ENCODE measurements around the gene ACRBP. TPM values are rescaled to one million over a fixed set of nuclear protein-coding genes. Genes with fewer than 3 reads are reported as not detected.
"Not testable (repeated sequence)": the region's sequence is repeated elsewhere in the genome, so short reads cannot be mapped to it uniquely, and the experiment has no call there.

ACRBP gene
- total RNA-seq, 4 donors from 2014 or later = 2.2 to 2.9 (median 2.7) TPM; not detected in 1

DNA sequence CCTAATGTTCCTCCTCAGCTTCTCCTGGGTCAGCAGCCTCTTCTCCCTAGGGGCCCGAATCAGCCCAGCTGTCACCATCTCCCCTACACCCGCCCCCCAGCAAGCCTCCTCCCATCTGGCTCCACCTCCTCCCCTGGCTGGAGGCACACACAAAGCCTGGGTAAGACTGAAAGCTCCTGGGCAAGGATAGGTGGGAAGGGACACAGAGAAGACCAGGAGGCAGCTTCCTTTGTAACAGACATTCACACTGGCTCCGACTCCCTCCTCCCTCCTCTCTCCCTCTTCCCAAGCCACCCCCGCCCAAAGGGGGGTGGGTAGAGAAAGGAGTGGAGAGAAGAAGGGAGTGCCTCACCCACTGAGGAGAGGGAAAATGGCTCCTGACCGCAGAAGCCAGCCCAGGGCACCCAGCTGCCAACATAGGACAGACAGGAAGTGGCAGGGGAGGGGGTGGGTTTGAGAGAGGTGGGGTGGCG, 44.1 kb downstream of the ACRBP start:
- peak; percentile 19 for DNase-seq
- WGBS, 2 donors (ENCODE audit: low coverage in 1 of 2) = 19% methylated on average over 6 of the region's 6 CpGs; no CpG with 5 or more reads in 1 of the 2 donors
- Histone ChIP-seq H3K36me3 (peaks cover 0 to 45% (median 23%) of the 10 kb centered on the region in 4 donors), H3K9me3 (no peaks in the 10 kb centered on the region), H3K27ac (peak overlapping the region; percentile 98 to 99 (median 99)), H3K4me3 (peak overlapping the region in 1 of 4 donors; percentile 14), H3K4me1 (peaks cover 25 to 46% (median 41%) of the 10 kb centered on the region in 4 donors), H3K27me3 (no peaks in the 10 kb centered on the region)
- TF ChIP-seq POLR2A (IDR thresholded peaks at IDR 0.05) (no peak), POLR2AphosphoS5 (IDR thresholded peaks at IDR 0.05) (no peak), EP300 (IDR thresholded peaks at IDR 0.05; ENCODE audit: low read depth) (no peak)
- TF ChIP-seq, protein P1, sequence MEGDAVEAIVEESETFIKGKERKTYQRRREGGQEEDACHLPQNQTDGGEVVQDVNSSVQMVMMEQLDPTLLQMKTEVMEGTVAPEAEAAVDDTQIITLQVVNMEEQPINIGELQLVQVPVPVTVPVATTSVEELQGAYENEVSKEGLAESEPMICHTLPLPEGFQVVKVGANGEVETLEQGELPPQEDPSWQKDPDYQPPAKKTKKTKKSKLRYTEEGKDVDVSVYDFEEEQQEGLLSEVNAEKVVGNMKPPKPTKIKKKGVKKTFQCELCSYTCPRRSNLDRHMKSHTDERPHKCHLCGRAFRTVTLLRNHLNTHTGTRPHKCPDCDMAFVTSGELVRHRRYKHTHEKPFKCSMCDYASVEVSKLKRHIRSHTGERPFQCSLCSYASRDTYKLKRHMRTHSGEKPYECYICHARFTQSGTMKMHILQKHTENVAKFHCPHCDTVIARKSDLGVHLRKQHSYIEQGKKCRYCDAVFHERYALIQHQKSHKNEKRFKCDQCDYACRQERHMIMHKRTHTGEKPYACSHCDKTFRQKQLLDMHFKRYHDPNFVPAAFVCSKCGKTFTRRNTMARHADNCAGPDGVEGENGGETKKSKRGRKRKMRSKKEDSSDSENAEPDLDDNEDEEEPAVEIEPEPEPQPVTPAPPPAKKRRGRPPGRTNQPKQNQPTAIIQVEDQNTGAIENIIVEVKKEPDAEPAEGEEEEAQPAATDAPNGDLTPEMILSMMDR (IDR thresholded peaks at IDR 0.05) = no peak
- in situ Hi-C loops (cut with MboI; ENCODE audit: low pct_ligation_motif_present in 1 of 4, low pct_unique_long_range_greater_than_20kb in 1 of 4, low sequenced_read_pairs in 3 of 4) (no loop called here), intact Hi-C loops (cut with DNase I; ENCODE audit: low total_unique reads) (no loop called here)

DNA sequence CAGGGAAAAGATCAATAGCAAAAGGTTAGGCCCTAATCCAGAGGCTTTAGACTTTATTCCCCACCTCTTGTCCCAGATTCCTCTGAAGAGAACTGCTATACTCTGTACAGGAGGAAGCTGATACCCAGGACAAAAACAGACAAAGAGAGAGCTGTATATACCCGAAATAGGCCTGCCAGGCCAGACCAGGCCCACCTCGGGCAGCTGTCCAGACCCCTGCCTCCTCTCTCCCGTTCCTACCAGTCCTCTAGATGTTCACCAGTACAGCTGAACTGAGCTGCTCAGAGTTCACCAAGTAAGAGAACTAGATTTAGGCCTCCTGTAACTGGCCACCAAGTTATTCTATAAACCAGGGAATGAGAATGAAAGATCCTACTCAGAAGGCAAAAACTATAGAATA, 44.7 kb downstream of the ACRBP start:
- intact Hi-C loops (cut with DNase I; ENCODE audit: low total_unique reads) (no loop called here), in situ Hi-C loops (cut with MboI; ENCODE audit: low pct_ligation_motif_present in 1 of 4, low pct_unique_long_range_greater_than_20kb in 1 of 4, low sequenced_read_pairs in 3 of 4) (no loop called here)
- Histone ChIP-seq H3K4me3 (no peak overlapping the region), H3K9me3 (no peaks in the 10 kb centered on the region), H3K27ac (peak overlapping the region in 3 of 4 donors; percentile 99), H3K4me1 (peaks cover 25 to 40% (median 38%) of the 10 kb centered on the region in 4 donors), H3K36me3 (peaks cover 0 to 51% (median 26%) of the 10 kb centered on the region in 4 donors), H3K27me3 (no peaks in the 10 kb centered on the region)
- DNase-seq = no peak
- TF ChIP-seq POLR2A (IDR thresholded peaks at IDR 0.05) = no peak
- TF ChIP-seq, protein P1 (IDR thresholded peaks at IDR 0.05) = no peak
- TF ChIP-seq POLR2AphosphoS5 (IDR thresholded peaks at IDR 0.05) = no peak
- TF ChIP-seq EP300 (IDR thresholded peaks at IDR 0.05; ENCODE audit: low read depth) = no peak
- WGBS, 2 donors (ENCODE audit: low coverage in 1 of 2) = 52% methylated on average over 3 of the region's 3 CpGs; no CpG with 5 or more reads in 1 of the 2 donors

DNA sequence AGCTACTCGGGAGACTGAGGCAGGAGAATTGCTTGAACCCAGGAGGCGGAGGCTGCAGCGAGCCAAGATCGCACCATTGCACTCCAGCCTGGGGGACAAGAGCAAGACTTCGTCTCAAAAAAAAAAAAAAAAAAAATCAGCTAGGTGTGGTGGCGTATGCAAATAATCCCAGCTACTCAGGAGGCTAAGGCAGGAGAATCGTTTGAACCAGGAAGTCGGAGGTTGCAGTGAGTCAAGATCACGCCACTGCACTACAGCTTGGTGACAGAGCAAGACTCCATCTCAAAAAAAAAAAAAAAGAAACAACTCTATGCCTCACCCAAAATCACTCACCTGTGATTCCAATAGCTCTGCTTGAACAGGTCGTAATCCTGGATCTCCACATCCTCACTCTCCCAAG, 51.6 kb downstream of the ACRBP start:
- H3K27me3 ChIP-seq; H3K4me1 ChIP-seq; DNase-seq; intact Hi-C loops (cut with DNase I; ENCODE audit: low total_unique reads); in situ Hi-C loops (cut with MboI; ENCODE audit: low pct_ligation_motif_present in 1 of 4, low pct_unique_long_range_greater_than_20kb in 1 of 4, low sequenced_read_pairs in 3 of 4); H3K27ac ChIP-seq; H3K9me3 ChIP-seq; H3K4me3 ChIP-seq: not testable (repeated sequence)
- H3K36me3 ChIP-seq = peaks cover 0 to 100% (median 53%) of the 10 kb centered on the region in 4 donors
- WGBS, 2 donors (ENCODE audit: low coverage in 1 of 2) = 80 to 87% methylated on average over 8 to 10 of the region's 10 CpGs

DNA sequence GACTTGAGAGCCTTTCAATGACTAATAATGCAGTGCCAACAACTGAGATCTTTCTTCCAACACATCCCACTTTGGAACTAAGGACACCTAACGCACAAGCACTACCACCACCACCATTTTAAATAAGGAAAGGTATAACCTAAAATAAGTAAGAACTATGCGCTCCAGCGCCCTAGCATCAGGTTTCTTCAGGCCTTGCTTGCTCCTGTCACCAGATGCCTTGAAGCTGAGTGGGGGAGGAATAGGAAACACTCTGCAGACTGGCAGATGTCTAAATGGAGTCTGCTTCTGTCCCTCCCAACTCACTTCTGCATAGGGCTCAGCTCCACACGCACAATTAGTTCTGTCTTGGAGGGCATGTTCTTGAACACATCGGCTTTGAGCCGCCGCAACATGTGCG, 55.1 kb downstream of the ACRBP start:
- no peak for DNase-seq
- TF ChIP-seq, protein P1 (IDR thresholded peaks at IDR 0.05) = no peak
- H3K27me3 ChIP-seq = no peaks in the 10 kb centered on the region
- peaks cover 0 to 100% (median 53%) of the 10 kb centered on the region in 4 donors for H3K36me3 ChIP-seq
- no peak overlapping the region for H3K27ac ChIP-seq
- no peak overlapping the region for H3K4me3 ChIP-seq
- H3K4me1 ChIP-seq = no peaks in the 10 kb centered on the region
- H3K9me3 ChIP-seq = no peaks in the 10 kb centered on the region
- 95% methylated on average over 3 to 8 of the region's 8 CpGs for WGBS, 2 donors (ENCODE audit: low coverage in 1 of 2)
- intact Hi-C loops (cut with DNase I; ENCODE audit: low total_unique reads) (no loop called here), in situ Hi-C loops (cut with MboI; ENCODE audit: low pct_ligation_motif_present in 1 of 4, low pct_unique_long_range_greater_than_20kb in 1 of 4, low sequenced_read_pairs in 3 of 4) (no loop called here)

Other genes starting within 250 kb of the ACRBP start
- gene CD27, start 202.5 kb downstream of the ACRBP start, total RNA-seq = 10 to 100 TPM in 1 of 4 donors, 1 to 10 TPM in 2, not detected in 1; 1.1 to 16.8 (median 2.3) TPM
- 10 to 100 TPM; 47.6 to 99.1 (median 79.3) TPM for gene TAPBPL, start 195.4 kb downstream of the ACRBP start, total RNA-seq
- gene VAMP1, start 176.8 kb downstream of the ACRBP start, total RNA-seq = 10 to 100 TPM in 3 of 4 donors, 1 to 10 TPM in 1; 2.6 to 23.1 (median 17.7) TPM
- 10 to 100 TPM in 3 of 4 donors, 1 to 10 TPM in 1; 2.6 to 49.7 (median 40.9) TPM for gene MRPL51, start 154.2 kb downstream of the ACRBP start, total RNA-seq
- 10 to 100 TPM; 18.3 to 20.2 (median 19.2) TPM for gene NCAPD2, start 153.3 kb downstream of the ACRBP start, total RNA-seq
- 1,000 to 10,000 TPM; 1,806 to 2,946 (median 2,333) TPM for gene GAPDH, start 112.9 kb downstream of the ACRBP start, total RNA-seq
- 10 to 100 TPM in 1 of 4 donors, 1 to 10 TPM in 3; 6.1 to 54.2 (median 8.0) TPM for gene IFFO1, start 91.4 kb downstream of the ACRBP start, total RNA-seq
- 100 to 1,000 TPM in 1 of 4 donors, 10 to 100 TPM in 3; 12.8 to 167 (median 30.5) TPM for gene NOP2, start 79.1 kb downstream of the ACRBP start, total RNA-seq
- gene CHD4, start 40.1 kb downstream of the ACRBP start, total RNA-seq = 100 to 1,000 TPM; 142 to 165 (median 154) TPM
- gene LPAR5, start 11.5 kb downstream of the ACRBP start, total RNA-seq = 10 to 100 TPM; 27.9 to 50.1 (median 30.2) TPM
- gene ING4, start 15.7 kb upstream of the ACRBP start, total RNA-seq = 100 to 1,000 TPM in 1 of 4 donors, 10 to 100 TPM in 3; 41.8 to 165 (median 56.6) TPM
- 10 to 100 TPM; 34.8 to 49.4 (median 42.8) TPM for gene ZNF384, start 41.9 kb upstream of the ACRBP start, total RNA-seq
- under 1 TPM in 1 of 4 donors, not detected in 3; 0.64 TPM for gene PIANP, start 53.4 kb upstream of the ACRBP start, total RNA-seq
- gene COPS7A, start 76.6 kb upstream of the ACRBP start, total RNA-seq = 10 to 100 TPM; 13.1 to 44.9 (median 36.9) TPM
- 100 to 1,000 TPM; 100 to 360 (median 164) TPM for gene MLF2, start 105.7 kb upstream of the ACRBP start, total RNA-seq
- 100 to 1,000 TPM in 1 of 4 donors, 10 to 100 TPM in 3; 64.0 to 124 (median 83.9) TPM for gene PTMS, start 118.9 kb upstream of the ACRBP start, total RNA-seq
- gene LAG3, start 125.1 kb upstream of the ACRBP start, total RNA-seq = 1 to 10 TPM in 1 of 4 donors, under 1 TPM in 1, not detected in 2; 0.68 to 1.4 TPM
- gene CD4, start 142.1 kb upstream of the ACRBP start, total RNA-seq = 1 to 10 TPM in 3 of 4 donors, under 1 TPM in 1; 1.00 to 7.9 (median 2.8) TPM
- 1 to 10 TPM in 3 of 4 donors, not detected in 1; 3.0 to 6.4 (median 3.1) TPM for gene GPR162, start 174.4 kb upstream of the ACRBP start, total RNA-seq
- gene P3H3, start 181.0 kb upstream of the ACRBP start, total RNA-seq = 10 to 100 TPM in 3 of 4 donors, 1 to 10 TPM in 1; 5.9 to 32.9 (median 14.4) TPM
- gene GNB3, start 193.5 kb upstream of the ACRBP start, total RNA-seq = under 1 TPM in 2 of 4 donors, not detected in 2; 0.14 to 0.32 TPM
- gene CDCA3, start 203.9 kb upstream of the ACRBP start, total RNA-seq = 1 to 10 TPM in 3 of 4 donors, not detected in 1; 3.0 to 8.8 (median 3.3) TPM
- gene USP5, start 204.7 kb upstream of the ACRBP start, total RNA-seq = 100 to 1,000 TPM in 1 of 4 donors, 10 to 100 TPM in 3; 30.5 to 171 (median 35.4) TPM
- gene TPI1, start 220.1 kb upstream of the ACRBP start, total RNA-seq = 100 to 1,000 TPM; 360 to 671 (median 400) TPM
- gene SPSB2, start 225.9 kb upstream of the ACRBP start, total RNA-seq = 10 to 100 TPM in 2 of 4 donors, 1 to 10 TPM in 2; 4.5 to 21.0 (median 8.2) TPM

Data from transverse colon (tissue), 4 donors.